PC-3 (cell line): ENCODE data around the gene OR1E1.

Experiments used
- CTCF ChIP-seq: fragments of 300-600 bp; sonication (generic); conservative IDR thresholded peaks from 2 replicates; pipeline ENCODE4 v1.5.1; 2017; ENCODE audit warnings: antibody characterized with exemption, low read depth, mild to moderate bottlenecking, low read length
- EZH2 ChIP-seq: fragments of 300-600 bp; sonication (generic); IDR thresholded peaks from one replicate; pipeline ENCODE4 v1.6.1; 2017; ENCODE audit warnings: antibody characterized with exemption, mild to moderate bottlenecking, low read length; ENCODE audit not compliant: unreplicated experiment

- TF ChIP-seq CTCF (no peak), EZH2 (no peak)
These were observed 42.2 kb upstream of the OR1E1 start for GRCh38 chr17:3440451-3440850.
